ENCODE results near the gene GAMT.

GRCh38 chr19:1446713-1447481 is 45.6 kb upstream of the GAMT start:
- TF ChIP-seq CTCF (conservative IDR thresholded peaks at IDR 0.05; ENCODE audit: low read depth in 2 of 2): no peak
- TF ChIP-seq REST (IDR thresholded peaks at IDR 0.05; ENCODE audit: unreplicated experiment): peak; percentile 99
- TF ChIP-seq JUNB (IDR thresholded peaks at IDR 0.05; ENCODE audit: unreplicated experiment): no peak
- TF ChIP-seq EZH2phosphoT487 (IDR thresholded peaks at IDR 0.05; ENCODE audit: unreplicated experiment): no peak
- no peak for TF ChIP-seq ETS1 (IDR thresholded peaks at IDR 0.05)
- TF ChIP-seq POLR2AphosphoS5 (IDR thresholded peaks at IDR 0.05; ENCODE audit: low read depth): no peak
- TF ChIP-seq EZH2 (IDR thresholded peaks at IDR 0.05; ENCODE audit: low read depth, unreplicated experiment): no peak
- no peak for TF ChIP-seq NANOG (IDR thresholded peaks at IDR 0.05; ENCODE audit: borderline replicate concordance)
- TF ChIP-seq CREB1 (CRISPR knock-in tag; IDR thresholded peaks at IDR 0.05; ENCODE audit: low read depth): peak; percentile 20; the same call in 1 of the 2 replicates

Data from GM23338 (cell line).